WTC11 (cell line): ENCODE measurements around the gene CEP350. TPM values are rescaled to one million over a fixed set of nuclear protein-coding genes. Genes with fewer than 3 reads are reported as not detected.

Experiments used
- ATAC-seq: fragments of 200-7000 bp; cut with Tn5 transposase; 2 replicates; pipeline ENCODE4 v1.10.0; 2021; ENCODE audit warnings: mild to moderate bottlenecking, moderate library complexity
- CTCF ChIA-PET: fragments of 300-600 bp; sonication (Branson Sonifier 250); formaldehyde crosslinking; loops from one replicate; lab custom pipeline; 2021; ENCODE audit warnings: antibody characterized with exemption; lab: Charles Lee
- POLR2A ChIA-PET: fragments of 350-600 bp; sonication (Branson Sonifier 250); formaldehyde crosslinking; loops from one replicate; lab custom pipeline; 2021; ENCODE audit warnings: antibody characterized with exemption; lab: Charles Lee
- DNase-seq: peaks from one replicate; pipeline ENCODE4 v3.0.0; 2021; ENCODE audit warnings: low spot score
- H3K27ac Mint-ChIP-seq: 2 replicates; pipeline ENCODE4 v1.8.0; 2021; ENCODE audit warnings: mixed read lengths
- H3K27me3 Mint-ChIP-seq: 2 replicates; pipeline ENCODE4 v1.8.0; 2021; ENCODE audit warnings: low read depth, mild to moderate bottlenecking, moderate library complexity, mixed read lengths
- H3K36me3 Mint-ChIP-seq: 2 replicates; pipeline ENCODE4 v1.8.0; 2021; ENCODE audit warnings: mixed read lengths
- H3K4me1 Mint-ChIP-seq: 2 replicates; pipeline ENCODE4 v1.8.0; 2022; ENCODE audit warnings: mixed read lengths
- H3K4me3 Mint-ChIP-seq: 2 replicates; pipeline ENCODE4 v1.8.0; 2021; ENCODE audit warnings: mild to moderate bottlenecking, moderate library complexity, mixed read lengths
- H3K9me3 Mint-ChIP-seq: 2 replicates; pipeline ENCODE4 v1.8.0; 2021; ENCODE audit warnings: mixed read lengths
- AFF4 ChIP-seq: sonication (generic); formaldehyde crosslinking; IDR thresholded peaks from 2 replicates; pipeline ENCODE4 v1.8.1; 2023; ENCODE audit warnings: mild to moderate bottlenecking, missing genetic modification reagents, borderline replicate concordance
- AR ChIP-seq: fragments of 250-450 bp; sonication (Bioruptor Pico); IDR thresholded peaks from 2 replicates; pipeline ENCODE4 v1.9.0; 2021; ENCODE audit warnings: mild to moderate bottlenecking
- CBFB ChIP-seq: sonication (generic); formaldehyde crosslinking; IDR thresholded peaks from 2 replicates; pipeline ENCODE4 v1.8.1; 2022; ENCODE audit warnings: mild to moderate bottlenecking, low read depth, missing genetic modification reagents
- E2F4 ChIP-seq: sonication (generic); formaldehyde crosslinking; IDR thresholded peaks from 2 replicates; pipeline ENCODE4 v1.8.1; 2022; ENCODE audit warnings: low read depth, mild to moderate bottlenecking, moderate library complexity, missing genetic modification reagents, borderline replicate concordance
- ESRRA ChIP-seq: sonication (generic); formaldehyde crosslinking; IDR thresholded peaks from 2 replicates; pipeline ENCODE4 v1.8.1; 2022; ENCODE audit warnings: mild to moderate bottlenecking, missing genetic modification reagents, borderline replicate concordance
- ETV6 ChIP-seq: sonication (generic); formaldehyde crosslinking; IDR thresholded peaks from 2 replicates; pipeline ENCODE4 v1.8.1; 2022; ENCODE audit warnings: mild to moderate bottlenecking, missing genetic modification reagents
- FOXJ3 ChIP-seq: sonication (generic); formaldehyde crosslinking; IDR thresholded peaks from 2 replicates; pipeline ENCODE4 v1.9.0; 2021; ENCODE audit warnings: missing genetic modification reagents, mild to moderate bottlenecking, borderline replicate concordance
- FOXK1 ChIP-seq: sonication (generic); formaldehyde crosslinking; IDR thresholded peaks from 2 replicates; pipeline ENCODE4 v1.8.0; 2022; ENCODE audit warnings: mild to moderate bottlenecking, moderate library complexity, missing genetic modification reagents
- GRHL2 ChIP-seq: fragments of 250-450 bp; sonication (Bioruptor Pico); IDR thresholded peaks from 2 replicates; pipeline ENCODE4 v1.8.0; 2022; ENCODE audit warnings: mild to moderate bottlenecking, moderate library complexity; ENCODE audit not compliant: insufficient replicate concordance, severe bottlenecking
- NFE2L1 ChIP-seq: sonication (generic); formaldehyde crosslinking; IDR thresholded peaks from 2 replicates; pipeline ENCODE4 v1.8.1; 2023; ENCODE audit warnings: missing genetic modification reagents
- NR1H2 ChIP-seq: sonication (generic); formaldehyde crosslinking; IDR thresholded peaks from 2 replicates; pipeline ENCODE4 v1.9.0; 2021; ENCODE audit warnings: mild to moderate bottlenecking, moderate library complexity, missing genetic modification reagents
- RELA ChIP-seq: sonication (generic); formaldehyde crosslinking; IDR thresholded peaks from 2 replicates; pipeline ENCODE4 v1.8.1; 2022; ENCODE audit warnings: missing genetic modification reagents, mild to moderate bottlenecking, borderline replicate concordance
- RORB ChIP-seq: fragments of 250-450 bp; sonication (Bioruptor Pico); IDR thresholded peaks from 2 replicates; pipeline ENCODE4 v1.9.0; 2021; ENCODE audit warnings: mild to moderate bottlenecking
- SMAD3 ChIP-seq: sonication (generic); formaldehyde crosslinking; IDR thresholded peaks from 2 replicates; pipeline ENCODE4 v1.8.0; 2022; ENCODE audit warnings: missing genetic modification reagents, mild to moderate bottlenecking, borderline replicate concordance
- SOX15 ChIP-seq: fragments of 250-450 bp; sonication (Bioruptor Pico); IDR thresholded peaks from 2 replicates; pipeline ENCODE4 v1.9.0; 2021; ENCODE audit warnings: mild to moderate bottlenecking
- USF1 ChIP-seq: sonication (generic); formaldehyde crosslinking; IDR thresholded peaks from 2 replicates; pipeline ENCODE4 v1.8.0; 2022; ENCODE audit warnings: mild to moderate bottlenecking, missing genetic modification reagents
- ZBTB21 ChIP-seq: sonication (generic); formaldehyde crosslinking; IDR thresholded peaks from 2 replicates; pipeline ENCODE4 v1.8.1; 2023; ENCODE audit warnings: mild to moderate bottlenecking, missing genetic modification reagents, borderline replicate concordance
- ZBTB43 ChIP-seq: sonication (generic); formaldehyde crosslinking; IDR thresholded peaks from 2 replicates; pipeline ENCODE4 v1.8.1; 2023; ENCODE audit warnings: mild to moderate bottlenecking, missing genetic modification reagents
- ZNF138 ChIP-seq: sonication (generic); formaldehyde crosslinking; conservative IDR thresholded peaks from 2 replicates; pipeline ENCODE4 v1.8.1; 2022; ENCODE audit warnings: mild to moderate bottlenecking, moderate library complexity, missing genetic modification reagents
- ZNF423 ChIP-seq: fragments of 250-450 bp; sonication (Bioruptor Pico); IDR thresholded peaks from 2 replicates; pipeline ENCODE4 v2.1.2; 2022; ENCODE audit warnings: mild to moderate bottlenecking, moderate library complexity
- ZNF671 ChIP-seq: fragments of 250-450 bp; sonication (Bioruptor Pico); IDR thresholded peaks from 2 replicates; pipeline ENCODE4 v1.8.0; 2021; ENCODE audit warnings: mild to moderate bottlenecking
- total RNA-seq: library from RNA; stranded (reverse); gene quantifications from 3 replicates; pipeline ENCODE4 v1.2.3, GENCODE V29; 2021

Gene CEP350
- total RNA-seq, 1 experiment from 2014 or later: 34.2 TPM

GRCh38 chr1:180027949-180028445 lies 73.4 kb downstream of the CEP350 start:
- no peaks in the 10 kb centered on the region for H3K9me3 Mint-ChIP-seq
- no peaks in the 10 kb centered on the region for H3K27me3 Mint-ChIP-seq
- peaks cover 21% of the 10 kb centered on the region for H3K36me3 Mint-ChIP-seq
- CTCF ChIA-PET: no interaction called here
- H3K4me3 Mint-ChIP-seq: no peak overlapping the region
- TF ChIP-seq ZBTB43 (CRISPR knock-in tag): no peak
- TF ChIP-seq CBFB (CRISPR knock-in tag): no peak
- TF ChIP-seq GRHL2: no peak
- TF ChIP-seq NFE2L1 (CRISPR knock-in tag): no peak
- TF ChIP-seq RELA (CRISPR knock-in tag): no peak
- no peak for DNase-seq
- POLR2A ChIA-PET: no interaction called here
- no peak for ATAC-seq
- no peaks in the 10 kb centered on the region for H3K4me1 Mint-ChIP-seq
- no peak overlapping the region for H3K27ac Mint-ChIP-seq

GRCh38 chr1:180028864-180029263 lies 74.3 kb downstream of the CEP350 start:
- ATAC-seq: no peak
- H3K27ac Mint-ChIP-seq: no peak overlapping the region
- H3K4me1 Mint-ChIP-seq: no peaks in the 10 kb centered on the region
- POLR2A ChIA-PET: no interaction called here
- H3K4me3 Mint-ChIP-seq: no peak overlapping the region
- CTCF ChIA-PET: no interaction called here
- no peaks in the 10 kb centered on the region for H3K27me3 Mint-ChIP-seq
- peaks cover 19% of the 10 kb centered on the region for H3K36me3 Mint-ChIP-seq
- DNase-seq: no peak
- no peak for TF ChIP-seq ZNF671
- no peak for TF ChIP-seq ETV6
- no peak for TF ChIP-seq ZNF138 (CRISPR knock-in tag)
- TF ChIP-seq ZBTB21: no peak
- no peak for TF ChIP-seq FOXK1 (CRISPR knock-in tag)
- TF ChIP-seq ESRRA (CRISPR knock-in tag): no peak
- TF ChIP-seq E2F4: no peak
- TF ChIP-seq SOX15 (CRISPR knock-in tag): no peak
- TF ChIP-seq AR: no peak
- TF ChIP-seq USF1: no peak
- TF ChIP-seq FOXJ3 (CRISPR knock-in tag): no peak
- TF ChIP-seq RORB: no peak
- no peak for TF ChIP-seq NR1H2 (CRISPR knock-in tag)
- TF ChIP-seq ZNF423 (CRISPR knock-in tag): no peak
- TF ChIP-seq AFF4 (CRISPR knock-in tag): no peak
- no peak for TF ChIP-seq SMAD3
- H3K9me3 Mint-ChIP-seq: no peaks in the 10 kb centered on the region
